OCI-LY3 (cell line): ENCODE measurements around the gene FCGBP.
"Not testable (repeated sequence)": the region's sequence is repeated elsewhere in the genome, so short reads cannot be mapped to it uniquely, and the experiment has no call there.

Experiments used
- H2AFZ ChIP-seq: fragments of 200-600, 300-600 bp; shearing (Covaris generic); 2 replicates; pipeline ENCODE4 v1.6.0; 2014; ENCODE audit warnings: antibody characterized with exemption, low read depth, low read length
- H3K27ac ChIP-seq: fragments of 200-600, 300-600 bp; sonication (generic); 2 replicates; pipeline ENCODE4 v1.5.1; 2014; ENCODE audit warnings: mild to moderate bottlenecking, low read length, moderate library complexity, mixed read lengths
- H3K27me3 ChIP-seq: fragments of 200-600, 300-600 bp; sonication (generic); 2 replicates; pipeline ENCODE4 v1.6.1; 2014; ENCODE audit warnings: low read depth, low read length, mixed read lengths
- H3K36me3 ChIP-seq: fragments of 200-600, 300-600 bp; sonication (generic); replicated peaks from 2 replicates; pipeline ENCODE3; 2014; ENCODE audit warnings: low read depth, low read length, mixed read lengths
- H3K4me1 ChIP-seq: fragments of 300-600, 200-600 bp; sonication (generic); 2 replicates; pipeline ENCODE4 v1.6.1; 2014; ENCODE audit warnings: low read length, mixed read lengths
- H3K4me2 ChIP-seq: fragments of 200-600, 300-600 bp; sonication (generic); 2 replicates; pipeline ENCODE4 v1.6.1; 2014; ENCODE audit warnings: low read length, mixed read lengths
- H3K4me3 ChIP-seq: fragments of 300-600, 200-600 bp; sonication (generic); 2 replicates; pipeline ENCODE4 v1.5.1; 2014; ENCODE audit warnings: antibody characterized with exemption, mild to moderate bottlenecking, low read length, moderate library complexity
- H3K79me2 ChIP-seq: fragments of 300-600, 200-600 bp; shearing (Covaris generic); 2 replicates; pipeline ENCODE4 v1.6.1; 2014; ENCODE audit warnings: mild to moderate bottlenecking, low read length, mixed read lengths
- H3K9ac ChIP-seq: fragments of 300-600, 200-600 bp; shearing (Covaris generic); 2 replicates; pipeline ENCODE4 v1.6.0; 2014; ENCODE audit warnings: mild to moderate bottlenecking, low read length, moderate library complexity
- H3K9me3 ChIP-seq: fragments of 200-600, 300-600 bp; shearing (Covaris generic); 2 replicates; pipeline ENCODE4 v1.6.1; 2014; ENCODE audit warnings: low read length, mixed read lengths; ENCODE audit not compliant: insufficient read depth
- H4K20me1 ChIP-seq: fragments of 200-600, 300-600 bp; sonication (generic); 2 replicates; pipeline ENCODE4 v1.6.1; 2016; ENCODE audit warnings: low read length, mixed read lengths; ENCODE audit not compliant: insufficient read depth
- EZH2phosphoT487 ChIP-seq: fragments of 200-600 bp; shearing (Covaris generic); IDR thresholded peaks from 2 replicates; pipeline ENCODE4 v1.6.1; 2018; ENCODE audit warnings: antibody characterized with exemption, mixed run types, low read depth
- TF ChIP-seq, protein P1 (sequence below): fragments of 200-600, 300-600 bp; sonication (generic); IDR thresholded peaks from 2 replicates; pipeline ENCODE4 v1.5.1; 2014; ENCODE audit warnings: antibody characterized with exemption, low read length, low read depth

FCGBP gene

DNA sequence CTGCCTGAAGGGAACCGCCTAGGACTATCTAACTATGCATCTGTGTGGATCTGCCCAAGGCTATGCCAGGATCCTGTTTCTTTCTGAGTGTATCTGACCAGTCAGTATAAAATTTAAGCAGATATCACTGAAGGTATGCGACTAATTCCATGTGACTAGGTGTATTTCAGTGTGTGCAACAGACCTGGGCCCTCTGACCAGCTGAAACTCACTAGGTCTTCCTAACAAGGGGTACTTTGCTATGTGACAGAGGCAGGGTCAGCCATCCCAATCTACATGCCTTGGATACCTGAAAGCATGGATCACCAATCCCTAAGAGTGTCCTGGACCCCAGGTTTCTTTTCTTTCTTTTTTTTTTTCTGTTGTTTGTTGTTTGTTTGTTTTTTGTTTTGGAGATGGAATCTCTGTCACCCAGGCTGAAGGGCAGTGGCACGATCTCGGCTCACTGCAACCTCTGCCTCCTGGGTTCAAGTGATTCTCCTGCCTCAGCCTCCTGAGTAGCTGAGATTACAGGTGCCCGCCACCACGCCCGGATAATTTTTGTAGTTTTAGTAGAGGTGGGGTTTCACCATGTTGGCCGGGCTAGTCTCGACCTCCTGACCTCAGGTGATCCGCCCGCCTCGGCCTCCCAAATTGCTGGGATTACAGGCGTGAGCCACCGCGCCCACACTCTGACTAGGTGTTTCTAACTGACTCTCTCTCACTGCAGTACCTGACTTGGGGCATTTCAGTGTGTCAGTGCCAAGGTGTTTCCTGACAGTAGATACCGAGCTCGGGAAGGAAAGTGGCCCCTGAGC lies 43.5 kb downstream of the FCGBP start:
- H2AFZ ChIP-seq, result no peak overlapping the region
- no peak overlapping the region for H3K4me3 ChIP-seq

DNA sequence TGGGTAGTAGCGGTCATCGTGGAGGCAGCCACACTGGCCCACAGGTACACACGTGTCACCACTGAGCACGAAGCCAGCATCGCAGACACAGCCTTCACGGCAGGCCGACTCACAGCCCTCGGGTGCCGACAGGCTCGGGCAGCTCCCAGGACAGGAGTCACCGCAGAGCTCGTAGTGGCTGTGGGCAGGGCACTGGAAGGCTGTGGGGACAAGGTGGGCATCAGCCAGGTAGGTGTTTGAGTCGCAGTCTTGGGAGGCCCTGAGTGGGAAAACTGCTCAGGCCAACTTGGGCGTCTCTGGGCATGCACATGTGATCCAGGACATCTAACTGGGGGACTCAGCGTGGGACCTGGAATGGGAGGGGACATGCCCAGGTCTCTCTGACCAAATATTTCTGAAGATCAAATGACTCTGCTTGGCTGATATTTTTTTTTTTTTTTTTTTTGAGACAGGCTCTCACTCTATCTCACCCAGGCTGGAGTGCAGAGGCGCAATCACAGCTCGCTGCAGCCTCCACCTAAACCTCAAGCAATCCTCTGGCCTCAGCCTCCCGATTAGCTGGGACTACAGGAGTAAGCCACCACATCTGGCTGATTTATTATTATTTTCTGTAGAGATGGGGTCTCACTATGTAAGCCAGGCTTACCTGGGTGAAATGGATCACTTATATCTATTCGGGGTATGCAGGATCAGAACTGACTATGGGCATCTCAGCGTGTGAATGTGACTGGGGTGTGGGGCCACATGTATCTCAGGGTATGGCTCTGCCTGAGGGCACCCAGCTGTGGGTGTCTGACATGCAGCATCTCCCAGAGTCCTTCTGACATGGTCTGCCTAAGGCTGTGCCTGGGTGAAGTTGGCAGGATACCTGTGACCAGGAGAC lies 44.3 kb downstream of the FCGBP start:
- not testable (repeated sequence) for H3K9me3 ChIP-seq, H3K9ac ChIP-seq, H3K27ac ChIP-seq, H3K27me3 ChIP-seq, H3K79me2 ChIP-seq, H2AFZ ChIP-seq, H3K4me1 ChIP-seq, H3K4me3 ChIP-seq, H4K20me1 ChIP-seq, H3K36me3 ChIP-seq, H3K4me2 ChIP-seq

More for the DNA sequence above, 43.5 kb downstream of the FCGBP start:
- no peaks in the 10 kb centered on the region for H3K4me1 ChIP-seq
- H3K9ac ChIP-seq, result no peak overlapping the region
- no peaks in the 10 kb centered on the region for H4K20me1 ChIP-seq
- no peaks in the 10 kb centered on the region for H3K79me2 ChIP-seq
- H3K9me3 ChIP-seq, result no peaks in the 10 kb centered on the region
- no peak overlapping the region for H3K4me2 ChIP-seq
- H3K27ac ChIP-seq, result no peak overlapping the region
- no peaks in the 10 kb centered on the region for H3K36me3 ChIP-seq
- no peak for TF ChIP-seq EZH2phosphoT487
- TF ChIP-seq, protein P1, sequence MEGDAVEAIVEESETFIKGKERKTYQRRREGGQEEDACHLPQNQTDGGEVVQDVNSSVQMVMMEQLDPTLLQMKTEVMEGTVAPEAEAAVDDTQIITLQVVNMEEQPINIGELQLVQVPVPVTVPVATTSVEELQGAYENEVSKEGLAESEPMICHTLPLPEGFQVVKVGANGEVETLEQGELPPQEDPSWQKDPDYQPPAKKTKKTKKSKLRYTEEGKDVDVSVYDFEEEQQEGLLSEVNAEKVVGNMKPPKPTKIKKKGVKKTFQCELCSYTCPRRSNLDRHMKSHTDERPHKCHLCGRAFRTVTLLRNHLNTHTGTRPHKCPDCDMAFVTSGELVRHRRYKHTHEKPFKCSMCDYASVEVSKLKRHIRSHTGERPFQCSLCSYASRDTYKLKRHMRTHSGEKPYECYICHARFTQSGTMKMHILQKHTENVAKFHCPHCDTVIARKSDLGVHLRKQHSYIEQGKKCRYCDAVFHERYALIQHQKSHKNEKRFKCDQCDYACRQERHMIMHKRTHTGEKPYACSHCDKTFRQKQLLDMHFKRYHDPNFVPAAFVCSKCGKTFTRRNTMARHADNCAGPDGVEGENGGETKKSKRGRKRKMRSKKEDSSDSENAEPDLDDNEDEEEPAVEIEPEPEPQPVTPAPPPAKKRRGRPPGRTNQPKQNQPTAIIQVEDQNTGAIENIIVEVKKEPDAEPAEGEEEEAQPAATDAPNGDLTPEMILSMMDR, result no peak
- no peaks in the 10 kb centered on the region for H3K27me3 ChIP-seq

- not testable (repeated sequence) for H3K27ac ChIP-seq, H3K9me3 ChIP-seq, H4K20me1 ChIP-seq, H3K4me2 ChIP-seq, H3K4me3 ChIP-seq, H3K4me1 ChIP-seq, H3K27me3 ChIP-seq, H3K9ac ChIP-seq, H3K79me2 ChIP-seq, H3K36me3 ChIP-seq, H2AFZ ChIP-seq
Measured at GRCh38 chr19:39887456-39887951, 46.9 kb downstream of the FCGBP start.

GRCh38 chr19:39885821-39886554 lies 48.4 kb downstream of the FCGBP start:
- H3K27ac ChIP-seq, H2AFZ ChIP-seq, H3K9ac ChIP-seq: not testable (repeated sequence)

GRCh38 chr19:39884721-39885120 lies 49.7 kb downstream of the FCGBP start:
- not testable (repeated sequence) for H2AFZ ChIP-seq, H3K4me2 ChIP-seq, H3K9ac ChIP-seq, H3K27me3 ChIP-seq, H3K36me3 ChIP-seq, H4K20me1 ChIP-seq, H3K9me3 ChIP-seq, H3K79me2 ChIP-seq, H3K4me1 ChIP-seq, H3K27ac ChIP-seq, H3K4me3 ChIP-seq

More at GRCh38 chr19:39885821-39886554, 48.4 kb downstream of the FCGBP start:
- H3K36me3 ChIP-seq, H4K20me1 ChIP-seq, H3K27me3 ChIP-seq, H3K4me3 ChIP-seq, H3K4me2 ChIP-seq, H3K4me1 ChIP-seq, H3K9me3 ChIP-seq, H3K79me2 ChIP-seq: not testable (repeated sequence)
